Suprapubic skin (tissue), 4 donors: Measurements from ENCODE around the gene RAB10.

Experiments
- EP300 ChIP-seq: sonication (generic); formaldehyde crosslinking; IDR thresholded peaks from one replicate; pipeline ENCODE4 v1.6.1; 2017; ENCODE audit warnings: antibody characterized with exemption
- POLR2A ChIP-seq, 2 donors: fragments of 450-650 bp; IDR thresholded peaks; one replicate each; pipeline ENCODE4 v1.6.1; 2017; ENCODE audit warnings: antibody characterized with exemption in 2 of 2, mild to moderate bottlenecking in 2 of 2, moderate library complexity in 2 of 2
- POLR2AphosphoS5 ChIP-seq, 3 donors: sonication (generic); formaldehyde crosslinking; IDR thresholded peaks; one replicate each; pipeline ENCODE4 v1.6.1; 2017; ENCODE audit warnings: antibody characterized with exemption in 3 of 3

DNA sequence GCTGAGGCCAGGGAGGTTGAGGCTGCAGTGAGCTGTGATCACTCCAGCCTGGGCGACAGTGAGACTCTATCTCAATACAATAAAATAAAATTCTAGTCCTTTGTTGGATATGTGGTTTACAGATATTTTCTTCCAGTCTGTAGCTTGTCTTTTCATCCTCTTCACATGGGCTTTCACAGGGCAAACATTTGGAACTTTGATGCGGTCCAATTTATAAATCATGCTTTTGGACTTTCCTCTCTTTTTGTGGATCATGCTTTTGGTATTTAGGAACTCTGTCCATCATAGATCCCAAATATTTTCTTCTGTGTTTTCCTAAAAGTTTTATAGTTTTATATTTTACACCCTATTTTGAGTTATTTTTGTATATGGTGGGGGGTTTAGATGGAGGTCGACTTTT, 14.9 kb downstream of the RAB10 start:
- no peak for TF ChIP-seq POLR2A (IDR thresholded peaks at IDR 0.05)
- TF ChIP-seq EP300: no peak
- TF ChIP-seq POLR2AphosphoS5 (IDR thresholded peaks at IDR 0.05): no peak
